Measurements from ENCODE around the gene AGAP1. TPM values are rescaled to one million over a fixed set of nuclear protein-coding genes. Genes with fewer than 3 reads are reported as not detected.

The AGAP1 gene
- total RNA-seq, 2 donors from 2014 or later, result 16.1 to 40.1 TPM

DNA sequence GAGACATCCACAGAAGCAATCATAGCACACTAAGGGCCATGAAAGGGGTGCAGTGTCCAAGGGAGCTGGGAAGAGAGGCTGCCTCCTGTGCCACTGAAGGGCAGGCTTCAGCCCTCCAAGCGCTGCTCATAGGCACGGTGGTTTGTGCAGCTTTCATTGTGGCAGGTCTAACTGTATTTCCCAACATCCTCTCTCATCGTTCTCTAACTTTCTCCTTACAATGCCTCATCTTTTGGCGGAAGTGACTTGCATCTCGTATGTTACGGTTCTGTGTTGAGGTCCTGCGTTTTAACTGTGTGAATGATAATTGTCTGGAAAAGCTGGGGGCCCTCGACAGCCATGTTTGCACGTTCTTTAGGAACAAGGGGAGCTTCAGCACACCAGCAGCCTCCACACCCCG is 460.4 kb downstream of the AGAP1 start:
- no peak overlapping the region for H3K27ac ChIP-seq
- H3K4me3 ChIP-seq, result no peak overlapping the region
- H3K36me3 ChIP-seq, result no peaks in the 10 kb centered on the region
- H3K27me3 ChIP-seq (replicated peaks; ENCODE audit: insufficient read depth), result no peaks in the 10 kb centered on the region
- intact Hi-C loops (cut with DNase I), result no loop called here
- TF ChIP-seq POLR2AphosphoS5 (IDR thresholded peaks at IDR 0.05) (no peak), POLR2A (IDR thresholded peaks at IDR 0.05) (no peak)
- TF ChIP-seq, protein P1, sequence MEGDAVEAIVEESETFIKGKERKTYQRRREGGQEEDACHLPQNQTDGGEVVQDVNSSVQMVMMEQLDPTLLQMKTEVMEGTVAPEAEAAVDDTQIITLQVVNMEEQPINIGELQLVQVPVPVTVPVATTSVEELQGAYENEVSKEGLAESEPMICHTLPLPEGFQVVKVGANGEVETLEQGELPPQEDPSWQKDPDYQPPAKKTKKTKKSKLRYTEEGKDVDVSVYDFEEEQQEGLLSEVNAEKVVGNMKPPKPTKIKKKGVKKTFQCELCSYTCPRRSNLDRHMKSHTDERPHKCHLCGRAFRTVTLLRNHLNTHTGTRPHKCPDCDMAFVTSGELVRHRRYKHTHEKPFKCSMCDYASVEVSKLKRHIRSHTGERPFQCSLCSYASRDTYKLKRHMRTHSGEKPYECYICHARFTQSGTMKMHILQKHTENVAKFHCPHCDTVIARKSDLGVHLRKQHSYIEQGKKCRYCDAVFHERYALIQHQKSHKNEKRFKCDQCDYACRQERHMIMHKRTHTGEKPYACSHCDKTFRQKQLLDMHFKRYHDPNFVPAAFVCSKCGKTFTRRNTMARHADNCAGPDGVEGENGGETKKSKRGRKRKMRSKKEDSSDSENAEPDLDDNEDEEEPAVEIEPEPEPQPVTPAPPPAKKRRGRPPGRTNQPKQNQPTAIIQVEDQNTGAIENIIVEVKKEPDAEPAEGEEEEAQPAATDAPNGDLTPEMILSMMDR (IDR thresholded peaks at IDR 0.05), result no peak
- no peaks in the 10 kb centered on the region for H3K4me1 ChIP-seq (replicated peaks)
- WGBS, result 91% methylated on average over 10 of the region's 10 CpGs
- DNase-seq (ENCODE audit: low spot score), result no peak
- H3K9me3 ChIP-seq, result no peaks in the 10 kb centered on the region

DNA sequence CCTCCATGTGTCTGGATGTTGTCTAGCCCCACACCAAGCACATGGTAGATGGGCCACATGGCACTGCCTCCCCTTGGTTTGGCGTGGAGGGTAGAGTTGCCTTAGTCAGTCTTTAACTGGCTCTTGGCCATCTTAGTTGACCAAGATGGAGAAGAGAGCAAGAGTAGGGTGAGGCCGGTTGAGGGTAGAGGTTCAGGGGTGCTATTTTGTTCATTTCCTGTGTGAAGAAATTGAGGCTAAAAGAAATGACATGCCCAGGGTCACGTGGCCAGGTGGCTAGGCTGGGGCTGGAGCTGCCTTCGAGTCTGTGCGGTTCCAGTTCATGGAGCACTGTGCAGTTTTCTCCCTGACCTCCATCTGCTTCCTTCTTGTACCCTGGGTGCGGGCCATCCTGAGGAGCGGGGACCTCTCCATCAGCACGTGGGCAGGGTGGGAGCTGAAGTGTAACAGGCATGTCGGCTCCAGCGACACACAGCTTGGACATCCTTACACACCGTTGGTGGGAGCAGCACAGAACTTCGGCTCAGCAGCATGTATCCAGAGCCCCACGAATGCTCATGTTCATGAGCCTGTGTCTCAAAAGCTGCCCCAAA is 461.1 kb downstream of the AGAP1 start:
- no peaks in the 10 kb centered on the region for H3K27me3 ChIP-seq (replicated peaks; ENCODE audit: insufficient read depth)
- H3K9me3 ChIP-seq, result no peaks in the 10 kb centered on the region
- no peaks in the 10 kb centered on the region for H3K36me3 ChIP-seq
- DNase-seq (ENCODE audit: low spot score), result no peak
- 95% methylated on average over 13 of the region's 13 CpGs for WGBS
- intact Hi-C loops (cut with DNase I), result no loop called here
- TF ChIP-seq POLR2AphosphoS5 (IDR thresholded peaks at IDR 0.05) (no peak), POLR2A (IDR thresholded peaks at IDR 0.05) (no peak)
- TF ChIP-seq, protein P1 (IDR thresholded peaks at IDR 0.05), result no peak
- H3K4me1 ChIP-seq (replicated peaks), result no peaks in the 10 kb centered on the region
- H3K27ac ChIP-seq, result no peak overlapping the region
- H3K4me3 ChIP-seq, result no peak overlapping the region

DNA sequence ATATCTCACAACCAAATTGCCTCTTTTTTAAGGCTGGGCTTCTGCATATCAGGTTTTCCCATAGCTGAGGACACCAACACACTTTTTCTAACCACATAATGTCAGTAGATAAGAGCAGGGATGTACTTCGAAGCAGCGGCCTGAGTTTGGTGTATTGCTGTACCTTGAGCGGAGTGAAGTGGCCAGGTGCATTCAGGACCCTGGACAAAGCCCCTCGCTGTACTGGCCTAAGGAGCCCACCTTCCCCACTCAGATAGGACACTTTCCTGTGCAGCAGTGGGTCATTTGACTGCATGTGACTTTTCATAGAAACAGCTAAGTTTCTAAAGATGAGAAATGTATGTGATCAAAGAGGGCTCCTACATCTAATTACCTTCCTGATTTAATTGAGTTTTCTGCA is 461.8 kb downstream of the AGAP1 start:
- no peak overlapping the region for H3K4me3 ChIP-seq
- no peaks in the 10 kb centered on the region for H3K36me3 ChIP-seq
- no peaks in the 10 kb centered on the region for H3K4me1 ChIP-seq (replicated peaks)
- 91% methylated on average over 4 of the region's 4 CpGs for WGBS
- TF ChIP-seq POLR2A (IDR thresholded peaks at IDR 0.05) (no peak), POLR2AphosphoS5 (IDR thresholded peaks at IDR 0.05) (no peak)
- TF ChIP-seq, protein P1 (IDR thresholded peaks at IDR 0.05), result no peak
- H3K27me3 ChIP-seq (replicated peaks; ENCODE audit: insufficient read depth), result no peaks in the 10 kb centered on the region
- no peak for DNase-seq (ENCODE audit: low spot score)
- H3K9me3 ChIP-seq, result no peaks in the 10 kb centered on the region
- H3K27ac ChIP-seq, result no peak overlapping the region
- intact Hi-C loops (cut with DNase I), result no loop called here

DNA sequence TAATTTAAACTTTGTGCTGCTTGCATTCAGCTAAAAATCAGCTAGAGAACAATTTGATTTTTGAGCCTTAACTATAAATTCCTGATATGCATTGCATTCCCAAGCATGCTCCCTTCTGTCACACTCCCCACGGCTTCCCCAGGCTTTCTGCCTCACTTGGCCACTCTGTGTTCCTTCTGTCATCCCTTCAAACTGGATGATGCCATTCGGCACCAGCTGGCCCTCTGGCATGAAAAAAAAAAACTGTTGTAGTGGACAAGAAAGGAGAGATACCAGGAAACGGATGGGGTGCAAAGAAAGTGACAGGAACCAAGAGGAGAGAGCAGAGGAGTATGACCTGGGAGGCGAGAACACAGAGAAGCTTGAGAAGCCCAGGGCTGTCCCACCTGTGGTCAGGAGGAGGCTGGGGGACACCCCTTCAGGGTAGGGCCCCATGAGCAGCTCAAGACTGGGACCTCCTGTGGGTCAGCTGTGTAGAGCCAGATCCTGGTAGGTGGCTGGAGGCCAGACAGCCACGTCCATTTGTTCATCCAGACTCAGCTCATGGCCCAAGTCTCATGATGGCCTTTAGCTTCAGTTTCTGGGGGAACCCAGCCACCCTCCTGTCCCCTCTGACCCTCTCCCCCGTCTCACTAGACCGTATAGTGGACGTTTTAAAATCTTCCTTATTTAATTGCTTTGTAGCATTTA is 462.6 kb downstream of the AGAP1 start:
- 90% methylated on average over 8 of the region's 8 CpGs for WGBS
- H3K4me3 ChIP-seq, result no peak overlapping the region
- no peaks in the 10 kb centered on the region for H3K36me3 ChIP-seq
- intact Hi-C loops (cut with DNase I), result no loop called here
- no peak for DNase-seq (ENCODE audit: low spot score)
- TF ChIP-seq POLR2A (IDR thresholded peaks at IDR 0.05), result no peak
- TF ChIP-seq, protein P1 (IDR thresholded peaks at IDR 0.05), result no peak
- TF ChIP-seq POLR2AphosphoS5 (IDR thresholded peaks at IDR 0.05), result no peak
- H3K27ac ChIP-seq, result no peak overlapping the region
- no peaks in the 10 kb centered on the region for H3K27me3 ChIP-seq (replicated peaks; ENCODE audit: insufficient read depth)
- no peaks in the 10 kb centered on the region for H3K9me3 ChIP-seq
- no peaks in the 10 kb centered on the region for H3K4me1 ChIP-seq (replicated peaks)

DNA sequence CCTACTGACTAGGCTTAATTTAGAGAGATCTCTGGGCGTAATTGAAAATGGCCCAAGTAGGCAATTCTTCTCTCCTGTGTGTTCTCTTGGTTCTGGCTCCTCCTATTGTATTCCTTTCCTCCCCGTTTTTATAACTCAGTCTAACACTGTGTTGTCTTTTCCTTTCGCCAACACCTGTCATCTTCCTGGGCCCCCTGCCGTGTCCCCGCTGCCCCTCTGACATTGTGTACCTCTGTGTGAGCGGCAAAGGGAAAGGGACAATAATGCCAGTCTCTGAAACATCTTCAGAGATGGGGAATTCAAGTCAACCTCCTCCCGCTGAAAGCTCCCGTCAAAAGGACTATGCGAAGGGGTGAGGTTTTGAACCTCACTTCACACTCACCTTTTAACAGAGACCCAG is 463.4 kb downstream of the AGAP1 start:
- H3K36me3 ChIP-seq, result no peaks in the 10 kb centered on the region
- H3K9me3 ChIP-seq, result no peaks in the 10 kb centered on the region
- no peak overlapping the region for H3K4me3 ChIP-seq
- TF ChIP-seq POLR2AphosphoS5 (IDR thresholded peaks at IDR 0.05) (no peak), POLR2A (IDR thresholded peaks at IDR 0.05) (no peak)
- TF ChIP-seq, protein P1 (IDR thresholded peaks at IDR 0.05), result no peak
- H3K27ac ChIP-seq, result no peak overlapping the region
- intact Hi-C loops (cut with DNase I), result no loop called here
- 85% methylated on average over 9 of the region's 9 CpGs for WGBS
- no peaks in the 10 kb centered on the region for H3K27me3 ChIP-seq (replicated peaks; ENCODE audit: insufficient read depth)
- no peak for DNase-seq (ENCODE audit: low spot score)
- H3K4me1 ChIP-seq (replicated peaks), result no peaks in the 10 kb centered on the region
